Activated T-cell treated with anti-CD3 and anti-CD28 coated beads for 1 hour (primary cell): ENCODE results near the gene CBFA2T3.

Experiments used
- DNase-seq: peaks from one replicate; pipeline ENCODE4 v3.0.0-alpha.2; 2020; ENCODE audit warnings: low read depth

Gene CBFA2T3

GRCh38 chr16:88938777-88939244 lies 38.2 kb downstream of the CBFA2T3 start:
- no peak for DNase-seq

GRCh38 chr16:88938119-88938776 lies 38.8 kb downstream of the CBFA2T3 start:
- DNase-seq: no peak

- DNase-seq: no peak
Observed at GRCh38 chr16:88937206-88937621, 39.8 kb downstream of the CBFA2T3 start.

GRCh38 chr16:88936556-88937205 lies 40.3 kb downstream of the CBFA2T3 start:
- DNase-seq: no peak

- DNase-seq: no peak
Observed at GRCh38 chr16:88936008-88936555, 40.9 kb downstream of the CBFA2T3 start.

- no peak for DNase-seq
Observed at GRCh38 chr16:88934066-88934667, 42.8 kb downstream of the CBFA2T3 start.

- DNase-seq: no peak
Observed at GRCh38 chr16:88932929-88933328, 44.1 kb downstream of the CBFA2T3 start.

- no peak for DNase-seq
Observed at GRCh38 chr16:88931936-88932335, 45.1 kb downstream of the CBFA2T3 start.

- DNase-seq: no peak
Observed at GRCh38 chr16:88931373-88931900, 45.6 kb downstream of the CBFA2T3 start.

- no peak for DNase-seq
Observed at GRCh38 chr16:88930716-88931115, 46.3 kb downstream of the CBFA2T3 start.

- DNase-seq: no peak
Observed at GRCh38 chr16:88929091-88929445, 47.9 kb downstream of the CBFA2T3 start.

- DNase-seq: no peak
Observed at GRCh38 chr16:88928405-88929090, 48.5 kb downstream of the CBFA2T3 start.

GRCh38 chr16:88927661-88928060 lies 49.3 kb downstream of the CBFA2T3 start:
- DNase-seq: no peak

- DNase-seq: no peak
Observed at GRCh38 chr16:88927010-88927409, 50.0 kb downstream of the CBFA2T3 start.

- no peak for DNase-seq
Observed at GRCh38 chr16:88926374-88926990, 50.5 kb downstream of the CBFA2T3 start.

GRCh38 chr16:88925540-88925887 lies 51.5 kb downstream of the CBFA2T3 start:
- DNase-seq: no peak

- DNase-seq: no peak
Observed at GRCh38 chr16:88924834-88925539, 52.0 kb downstream of the CBFA2T3 start.

GRCh38 chr16:88923926-88924833 lies 52.8 kb downstream of the CBFA2T3 start:
- no peak for DNase-seq

- no peak for DNase-seq
Observed at GRCh38 chr16:88923450-88923849, 53.6 kb downstream of the CBFA2T3 start.

- no peak for DNase-seq
Observed at GRCh38 chr16:88922826-88923410, 54.1 kb downstream of the CBFA2T3 start.
